ENCODE results near the gene NXNL2.

Gene NXNL2

GRCh38 chr9:88580961-88581360 is 46.0 kb downstream of the NXNL2 start:
- DNase-seq, result no peak
- Mint-ChIP-seq H3K27me3 (peaks cover 3% of the 10 kb centered on the region), H3K36me3 (ENCODE audit: low read depth) (no peaks in the 10 kb centered on the region), H3K27ac (no peak overlapping the region), H3K9me3 (no peaks in the 10 kb centered on the region), H3K4me1 (peaks cover 6% of the 10 kb centered on the region), H3K4me3 (no peak overlapping the region)
- ATAC-seq, result no peak

- no peak overlapping the region for H3K27ac Mint-ChIP-seq
- peaks cover 4% of the 10 kb centered on the region for H3K4me1 Mint-ChIP-seq
- no peaks in the 10 kb centered on the region for H3K9me3 Mint-ChIP-seq
- DNase-seq, result no peak
- H3K36me3 Mint-ChIP-seq (ENCODE audit: low read depth), result no peaks in the 10 kb centered on the region
- no peak for ATAC-seq
- no peaks in the 10 kb centered on the region for H3K27me3 Mint-ChIP-seq
- no peak overlapping the region for H3K4me3 Mint-ChIP-seq
These were observed 49.1 kb downstream of the NXNL2 start for GRCh38 chr9:88583901-88584596.

- Mint-ChIP-seq H3K27ac (no peak overlapping the region), H3K9me3 (no peaks in the 10 kb centered on the region), H3K36me3 (ENCODE audit: low read depth) (no peaks in the 10 kb centered on the region), H3K27me3 (no peaks in the 10 kb centered on the region), H3K4me3 (no peak overlapping the region), H3K4me1 (peaks cover 4% of the 10 kb centered on the region)
- DNase-seq (no peak), ATAC-seq (no peak)
These were observed 50.4 kb downstream of the NXNL2 start for GRCh38 chr9:88585426-88585825.

GRCh38 chr9:88586452-88586851 is 51.5 kb downstream of the NXNL2 start:
- no peaks in the 10 kb centered on the region for H3K27me3 Mint-ChIP-seq
- H3K4me1 Mint-ChIP-seq, result peaks cover 4% of the 10 kb centered on the region
- no peaks in the 10 kb centered on the region for H3K36me3 Mint-ChIP-seq (ENCODE audit: low read depth)
- H3K9me3 Mint-ChIP-seq, result no peaks in the 10 kb centered on the region
- H3K4me3 Mint-ChIP-seq, result no peak overlapping the region
- no peak for DNase-seq
- no peak for ATAC-seq
- no peak overlapping the region for H3K27ac Mint-ChIP-seq

- Mint-ChIP-seq H3K27me3 (no peaks in the 10 kb centered on the region), H3K27ac (no peak overlapping the region), H3K4me1 (peaks cover 4% of the 10 kb centered on the region), H3K4me3 (no peak overlapping the region), H3K9me3 (no peaks in the 10 kb centered on the region), H3K36me3 (ENCODE audit: low read depth) (no peaks in the 10 kb centered on the region)
- no peak for ATAC-seq
- no peak for DNase-seq
These were observed 52.2 kb downstream of the NXNL2 start for GRCh38 chr9:88587182-88587581.

GRCh38 chr9:88587885-88588649 is 53.1 kb downstream of the NXNL2 start:
- Mint-ChIP-seq H3K9me3 (no peaks in the 10 kb centered on the region), H3K27ac (no peak overlapping the region), H3K4me3 (no peak overlapping the region), H3K36me3 (ENCODE audit: low read depth) (no peaks in the 10 kb centered on the region), H3K4me1 (peaks cover 4% of the 10 kb centered on the region), H3K27me3 (peaks cover 2% of the 10 kb centered on the region)
- ATAC-seq (no peak), DNase-seq (no peak)

GRCh38 chr9:88589656-88590055 is 54.7 kb downstream of the NXNL2 start:
- Mint-ChIP-seq H3K36me3 (ENCODE audit: low read depth) (no peaks in the 10 kb centered on the region), H3K27me3 (peaks cover 2% of the 10 kb centered on the region), H3K9me3 (no peaks in the 10 kb centered on the region), H3K4me3 (no peak overlapping the region), H3K4me1 (peaks cover 9% of the 10 kb centered on the region), H3K27ac (no peak overlapping the region)
- no peak for DNase-seq
- ATAC-seq, result no peak

GRCh38 chr9:88590558-88591146 is 55.7 kb downstream of the NXNL2 start:
- ATAC-seq, result no peak
- Mint-ChIP-seq H3K9me3 (no peaks in the 10 kb centered on the region), H3K36me3 (ENCODE audit: low read depth) (no peaks in the 10 kb centered on the region), H3K27ac (no peak overlapping the region), H3K27me3 (peaks cover 4% of the 10 kb centered on the region), H3K4me1 (peaks cover 9% of the 10 kb centered on the region), H3K4me3 (no peak overlapping the region)
- DNase-seq, result no peak

GRCh38 chr9:88593537-88594185 is 58.7 kb downstream of the NXNL2 start:
- Mint-ChIP-seq H3K4me3 (no peak overlapping the region), H3K36me3 (ENCODE audit: low read depth) (no peaks in the 10 kb centered on the region), H3K4me1 (peaks cover 9% of the 10 kb centered on the region), H3K27me3 (peaks cover 16% of the 10 kb centered on the region), H3K27ac (peak overlapping the region; percentile 35), H3K9me3 (no peaks in the 10 kb centered on the region)
- DNase-seq, result peak; percentile 62
- peak; percentile 68 for ATAC-seq

Data from activated naive CD8-positive, alpha-beta T cell treated with anti-CD3 and anti-CD28 coated beads, Interleukin-2, amount 50 U/mL, for 24 hours (primary cell).